ENCODE results near the gene CHRNB4. TPM values are rescaled to one million over a fixed set of nuclear protein-coding genes. Genes with fewer than 3 reads are reported as not detected.

CHRNB4 gene
- total and polyA plus RNA-seq, 4 donors, result not detected

DNA sequence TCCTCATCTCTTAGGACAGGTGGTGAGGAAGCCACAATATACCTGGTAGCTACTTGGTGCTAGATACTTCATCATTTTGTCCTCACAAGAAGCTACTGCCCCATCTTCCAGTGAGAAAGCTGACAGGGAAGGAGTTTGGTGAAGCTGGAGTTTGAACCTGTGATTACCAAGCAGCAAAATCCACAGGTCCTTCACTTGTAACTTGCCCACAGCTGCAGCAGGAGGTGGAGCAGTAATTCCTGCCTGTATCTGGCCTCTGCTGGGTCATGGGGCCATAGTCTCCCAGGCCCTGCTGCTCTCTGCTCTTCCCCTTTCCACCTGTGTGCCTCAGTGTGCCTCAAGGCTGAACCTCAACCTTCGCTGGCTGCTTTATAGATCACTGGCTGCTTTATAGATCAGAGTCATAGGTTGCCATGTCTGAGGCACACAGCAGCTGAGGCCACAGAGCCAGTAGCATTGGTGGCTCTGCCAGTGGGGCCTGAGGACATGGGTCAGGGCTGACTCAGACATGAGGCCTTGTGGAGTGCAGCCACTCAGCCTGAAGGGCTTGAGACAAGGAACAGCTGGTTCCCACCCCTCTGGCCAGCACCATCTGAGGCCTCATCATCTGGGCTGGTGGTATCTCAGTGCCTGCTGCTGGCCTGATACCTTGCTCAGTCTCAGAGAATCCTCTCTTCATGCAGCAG is 11.1 kb upstream of the CHRNB4 start (continued):
- no peak for TF ChIP-seq NR2F2 (IDR thresholded peaks at IDR 0.05)

DNA sequence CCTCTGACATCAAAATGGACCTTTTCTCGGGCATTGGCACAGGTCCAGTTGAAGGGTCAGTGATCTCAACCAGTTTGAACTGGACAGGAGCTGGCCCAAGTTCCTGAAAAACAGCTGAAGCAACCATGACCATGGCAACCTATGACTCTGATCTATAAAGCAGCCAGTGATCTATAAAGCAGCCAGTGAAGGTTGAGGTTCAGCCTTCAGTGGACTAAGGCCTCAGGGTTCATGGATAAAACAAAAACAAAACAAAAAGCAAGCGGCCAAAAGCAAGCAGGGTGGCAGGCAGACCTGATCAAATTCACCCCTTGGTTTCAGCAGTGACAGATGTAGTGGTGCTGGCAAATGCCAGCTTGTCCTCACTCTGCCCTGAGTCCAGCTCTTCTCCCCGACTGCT is 10.0 kb upstream of the CHRNB4 start:
- Histone ChIP-seq H3K27ac (ENCODE audit: low read depth in 1 of 2, low read length in 2 of 2) (peak overlapping the region; percentile 69 to 70), H3K4me1 (ENCODE audit: control insufficient read depth in 4 of 4, insufficient read depth in 4 of 4, low read length in 3 of 4) (peaks cover 4 to 19% (median 12%) of the 10 kb centered on the region in 4 donors), H3K4me3 (ENCODE audit: low read depth in 1 of 3, low read length in 3 of 3) (no peak overlapping the region), H3K36me3 (ENCODE audit: control insufficient read depth in 4 of 4, insufficient read depth in 3 of 4, low read depth in 1 of 4, low read length in 3 of 4) (no peaks in the 10 kb centered on the region), H3K27me3 (ENCODE audit: control insufficient read depth in 4 of 4, insufficient read depth in 4 of 4, low read length in 3 of 4) (no peaks in the 10 kb centered on the region), H3K9ac (ENCODE audit: low read depth in 1 of 2, low read length in 2 of 2) (no peak overlapping the region), H3K9me3 (ENCODE audit: control insufficient read depth in 4 of 4, low read length in 3 of 4) (no peaks in the 10 kb centered on the region)
- TF ChIP-seq, protein P1, sequence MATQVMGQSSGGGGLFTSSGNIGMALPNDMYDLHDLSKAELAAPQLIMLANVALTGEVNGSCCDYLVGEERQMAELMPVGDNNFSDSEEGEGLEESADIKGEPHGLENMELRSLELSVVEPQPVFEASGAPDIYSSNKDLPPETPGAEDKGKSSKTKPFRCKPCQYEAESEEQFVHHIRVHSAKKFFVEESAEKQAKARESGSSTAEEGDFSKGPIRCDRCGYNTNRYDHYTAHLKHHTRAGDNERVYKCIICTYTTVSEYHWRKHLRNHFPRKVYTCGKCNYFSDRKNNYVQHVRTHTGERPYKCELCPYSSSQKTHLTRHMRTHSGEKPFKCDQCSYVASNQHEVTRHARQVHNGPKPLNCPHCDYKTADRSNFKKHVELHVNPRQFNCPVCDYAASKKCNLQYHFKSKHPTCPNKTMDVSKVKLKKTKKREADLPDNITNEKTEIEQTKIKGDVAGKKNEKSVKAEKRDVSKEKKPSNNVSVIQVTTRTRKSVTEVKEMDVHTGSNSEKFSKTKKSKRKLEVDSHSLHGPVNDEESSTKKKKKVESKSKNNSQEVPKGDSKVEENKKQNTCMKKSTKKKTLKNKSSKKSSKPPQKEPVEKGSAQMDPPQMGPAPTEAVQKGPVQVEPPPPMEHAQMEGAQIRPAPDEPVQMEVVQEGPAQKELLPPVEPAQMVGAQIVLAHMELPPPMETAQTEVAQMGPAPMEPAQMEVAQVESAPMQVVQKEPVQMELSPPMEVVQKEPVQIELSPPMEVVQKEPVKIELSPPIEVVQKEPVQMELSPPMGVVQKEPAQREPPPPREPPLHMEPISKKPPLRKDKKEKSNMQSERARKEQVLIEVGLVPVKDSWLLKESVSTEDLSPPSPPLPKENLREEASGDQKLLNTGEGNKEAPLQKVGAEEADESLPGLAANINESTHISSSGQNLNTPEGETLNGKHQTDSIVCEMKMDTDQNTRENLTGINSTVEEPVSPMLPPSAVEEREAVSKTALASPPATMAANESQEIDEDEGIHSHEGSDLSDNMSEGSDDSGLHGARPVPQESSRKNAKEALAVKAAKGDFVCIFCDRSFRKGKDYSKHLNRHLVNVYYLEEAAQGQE (IDR thresholded peaks at IDR 0.05), result peak; percentile 53
- TF ChIP-seq HNF4G (IDR thresholded peaks at IDR 0.05) (peak; percentile 62), SP1 (IDR thresholded peaks at IDR 0.05) (peak; percentile 91), RXRA (IDR thresholded peaks at IDR 0.05) (peak; percentile 93 to 98), TAF1 (conservative IDR thresholded peaks at IDR 0.05) (no peak), EGR1 (IDR thresholded peaks at IDR 0.05; ENCODE audit: low read depth in 2 of 2) (peak in 1 of 2 donors; percentile 37), RAD21 (IDR thresholded peaks at IDR 0.05) (peak; percentile 20 to 29), YY1 (IDR thresholded peaks at IDR 0.05) (peak; percentile 61), JUND (IDR thresholded peaks at IDR 0.05) (peak in 1 of 2 donors; percentile 62), FOXA1 (IDR thresholded peaks at IDR 0.05) (peak; percentile 18), FOXA2 (IDR thresholded peaks at IDR 0.05) (no peak), HNF4A (conservative IDR thresholded peaks at IDR 0.05) (peak; percentile 94 to 96), NR2F2 (IDR thresholded peaks at IDR 0.05) (peak; percentile 27), GABPA (IDR thresholded peaks at IDR 0.05 in 1 of 2, conservative IDR thresholded peaks at IDR 0.05 in 1 of 2) (no peak)
- TF ChIP-seq, protein P2, sequence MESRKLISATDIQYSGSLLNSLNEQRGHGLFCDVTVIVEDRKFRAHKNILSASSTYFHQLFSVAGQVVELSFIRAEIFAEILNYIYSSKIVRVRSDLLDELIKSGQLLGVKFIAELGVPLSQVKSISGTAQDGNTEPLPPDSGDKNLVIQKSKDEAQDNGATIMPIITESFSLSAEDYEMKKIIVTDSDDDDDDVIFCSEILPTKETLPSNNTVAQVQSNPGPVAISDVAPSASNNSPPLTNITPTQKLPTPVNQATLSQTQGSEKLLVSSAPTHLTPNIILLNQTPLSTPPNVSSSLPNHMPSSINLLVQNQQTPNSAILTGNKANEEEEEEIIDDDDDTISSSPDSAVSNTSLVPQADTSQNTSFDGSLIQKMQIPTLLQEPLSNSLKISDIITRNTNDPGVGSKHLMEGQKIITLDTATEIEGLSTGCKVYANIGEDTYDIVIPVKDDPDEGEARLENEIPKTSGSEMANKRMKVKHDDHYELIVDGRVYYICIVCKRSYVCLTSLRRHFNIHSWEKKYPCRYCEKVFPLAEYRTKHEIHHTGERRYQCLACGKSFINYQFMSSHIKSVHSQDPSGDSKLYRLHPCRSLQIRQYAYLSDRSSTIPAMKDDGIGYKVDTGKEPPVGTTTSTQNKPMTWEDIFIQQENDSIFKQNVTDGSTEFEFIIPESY (IDR thresholded peaks at IDR 0.05), result peak; percentile 78
- TF ChIP-seq, protein P3, sequence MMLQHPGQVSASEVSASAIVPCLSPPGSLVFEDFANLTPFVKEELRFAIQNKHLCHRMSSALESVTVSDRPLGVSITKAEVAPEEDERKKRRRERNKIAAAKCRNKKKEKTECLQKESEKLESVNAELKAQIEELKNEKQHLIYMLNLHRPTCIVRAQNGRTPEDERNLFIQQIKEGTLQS (IDR thresholded peaks at IDR 0.05), result no peak
- TF ChIP-seq, protein P4, sequence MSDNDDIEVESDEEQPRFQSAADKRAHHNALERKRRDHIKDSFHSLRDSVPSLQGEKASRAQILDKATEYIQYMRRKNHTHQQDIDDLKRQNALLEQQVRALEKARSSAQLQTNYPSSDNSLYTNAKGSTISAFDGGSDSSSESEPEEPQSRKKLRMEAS (IDR thresholded peaks at IDR 0.05), result peak; percentile 76
- TF ChIP-seq, protein P5, sequence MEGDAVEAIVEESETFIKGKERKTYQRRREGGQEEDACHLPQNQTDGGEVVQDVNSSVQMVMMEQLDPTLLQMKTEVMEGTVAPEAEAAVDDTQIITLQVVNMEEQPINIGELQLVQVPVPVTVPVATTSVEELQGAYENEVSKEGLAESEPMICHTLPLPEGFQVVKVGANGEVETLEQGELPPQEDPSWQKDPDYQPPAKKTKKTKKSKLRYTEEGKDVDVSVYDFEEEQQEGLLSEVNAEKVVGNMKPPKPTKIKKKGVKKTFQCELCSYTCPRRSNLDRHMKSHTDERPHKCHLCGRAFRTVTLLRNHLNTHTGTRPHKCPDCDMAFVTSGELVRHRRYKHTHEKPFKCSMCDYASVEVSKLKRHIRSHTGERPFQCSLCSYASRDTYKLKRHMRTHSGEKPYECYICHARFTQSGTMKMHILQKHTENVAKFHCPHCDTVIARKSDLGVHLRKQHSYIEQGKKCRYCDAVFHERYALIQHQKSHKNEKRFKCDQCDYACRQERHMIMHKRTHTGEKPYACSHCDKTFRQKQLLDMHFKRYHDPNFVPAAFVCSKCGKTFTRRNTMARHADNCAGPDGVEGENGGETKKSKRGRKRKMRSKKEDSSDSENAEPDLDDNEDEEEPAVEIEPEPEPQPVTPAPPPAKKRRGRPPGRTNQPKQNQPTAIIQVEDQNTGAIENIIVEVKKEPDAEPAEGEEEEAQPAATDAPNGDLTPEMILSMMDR (IDR thresholded peaks at IDR 0.05; ENCODE audit: low read depth, low read length, missing input control), result no peak
- DNase-seq (ENCODE audit: low spot score), result peak; percentile 48
- WGBS, result 28% methylated on average over 3 of the region's 3 CpGs
